ENCODE results near the gene DMAC2L.

GRCh38 chr14:50363714-50364111 lies 51.6 kb downstream of the DMAC2L start:
- no peak for TF ChIP-seq POLR2A (IDR thresholded peaks at IDR 0.05)
- TF ChIP-seq CTCF (IDR thresholded peaks at IDR 0.05) = no peak
